ENCODE results near the gene CELF2. TPM values are rescaled to one million over a fixed set of nuclear protein-coding genes. Genes with fewer than 3 reads are reported as not detected.
A peak's percentile ranks its signal among the peaks of the same experiment; 100 is the strongest.

CELF2 gene
- total RNA-seq, 1 donor from 2014 or later: 67.5 TPM

DNA sequence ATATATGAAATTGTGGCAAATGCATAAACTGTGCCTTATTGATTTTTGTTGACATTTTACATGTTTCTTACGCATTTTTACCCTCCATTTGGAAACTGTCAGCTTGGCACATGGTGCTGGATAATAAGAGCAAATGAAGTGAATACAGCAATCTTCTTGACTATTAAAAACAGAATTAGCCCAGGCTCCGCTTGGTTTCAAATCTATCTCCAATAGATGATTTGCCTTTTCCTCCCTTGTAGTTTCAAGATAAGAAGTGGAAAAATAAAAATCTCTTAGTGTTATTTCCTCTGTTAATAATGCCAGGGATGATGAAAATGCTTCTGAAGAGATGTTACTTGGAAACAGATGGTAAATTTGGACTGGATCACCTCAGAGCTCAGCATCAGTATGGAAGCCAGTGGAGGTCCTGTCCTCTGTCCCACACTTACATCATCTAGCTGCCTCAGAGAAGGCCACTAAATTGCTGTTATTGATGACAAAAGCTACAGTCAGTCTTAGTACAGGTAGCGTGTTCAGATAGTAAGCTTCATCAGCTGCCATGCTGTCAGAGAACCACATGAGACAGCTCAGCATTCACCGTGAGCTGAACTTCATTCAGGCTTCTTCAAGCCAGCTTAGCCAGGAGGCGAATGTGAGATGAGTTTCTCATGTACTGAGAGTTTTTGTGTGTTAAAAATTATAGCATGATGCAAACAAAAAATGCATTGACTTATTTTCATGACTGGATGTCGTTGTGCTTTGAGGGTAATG is 246.8 kb downstream of the CELF2 start:
- intact Hi-C loops (cut with DNase I): loop anchor here (5.0 to 10.0 kb wide), 3 partner anchors 97 to 380 kb away; no protein-coding TSS in a partner anchor
- DNase-seq (ENCODE audit: low spot score): no peak

- intact Hi-C loops (cut with DNase I): loop anchor here (10.0 kb wide), 1 partner anchor 381 kb away; no protein-coding TSS in a partner anchor
These were observed 247.8 kb downstream of the CELF2 start for GRCh38 chr10:11265484-11265883.

DNA sequence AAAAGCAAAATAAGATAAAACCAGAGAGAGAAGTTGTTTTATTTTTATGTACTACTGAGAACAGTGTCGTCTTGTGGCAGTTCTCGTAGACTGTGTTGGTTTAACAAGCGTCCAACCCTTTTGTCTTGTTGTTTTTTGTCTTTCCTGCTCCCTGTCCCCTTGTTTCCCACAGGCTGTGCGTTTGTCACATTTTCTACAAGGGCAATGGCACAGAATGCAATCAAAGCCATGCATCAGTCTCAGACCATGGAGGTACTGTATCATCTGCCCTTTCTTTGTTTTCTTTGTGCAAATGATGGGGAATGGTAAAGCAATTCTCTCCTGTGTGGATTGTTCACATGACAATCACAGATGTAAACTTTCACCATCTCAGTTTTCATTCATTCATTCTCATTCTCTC is 248.8 kb downstream of the CELF2 start:
- intact Hi-C loops (cut with DNase I): loop anchor here (10.0 kb wide), 1 partner anchor 382 kb away; no protein-coding TSS in a partner anchor
- DNase-seq (ENCODE audit: low spot score): no peak

More at GRCh38 chr10:11265484-11265883, 247.8 kb downstream of the CELF2 start:
- no peak for DNase-seq (ENCODE audit: low spot score)

DNA sequence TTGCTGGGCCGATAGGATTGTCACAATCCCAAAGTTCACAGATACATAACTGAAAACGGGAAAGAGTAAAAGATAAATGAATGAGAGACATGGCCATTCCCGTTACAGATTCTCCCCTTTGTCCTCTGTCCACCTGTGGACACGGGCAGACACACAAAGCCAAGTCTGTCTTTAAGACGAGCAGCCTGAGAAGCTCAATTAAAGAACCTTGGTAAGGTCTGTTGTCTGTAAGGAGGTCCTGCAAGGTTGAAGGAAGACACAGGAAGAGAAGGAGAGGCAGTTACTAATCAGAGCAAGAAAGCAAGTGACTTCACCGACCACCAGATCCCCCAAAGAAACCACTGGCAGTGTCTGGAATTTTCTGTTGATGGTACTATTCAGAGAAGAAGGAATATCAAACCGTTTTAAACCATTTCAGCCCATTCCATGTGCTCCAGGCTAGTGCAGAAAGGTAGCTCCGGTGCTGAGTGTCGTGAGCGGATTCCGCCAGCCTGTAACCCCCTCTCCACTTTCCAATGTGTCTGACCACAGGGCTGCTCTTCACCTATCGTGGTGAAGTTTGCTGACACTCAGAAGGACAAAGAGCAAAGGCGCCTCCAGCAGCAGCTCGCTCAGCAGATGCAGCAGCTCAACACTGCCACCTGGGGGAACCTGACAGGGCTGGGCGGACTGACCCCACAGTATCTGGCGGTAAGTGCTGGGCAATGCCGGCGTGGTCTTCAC is 252.6 kb downstream of the CELF2 start:
- DNase-seq (ENCODE audit: low spot score): peak; percentile 88
- intact Hi-C loops (cut with DNase I): loop anchor here (5.0 to 10.0 kb wide), 2 partner anchors 308 to 1035 kb away; no protein-coding TSS in a partner anchor

- intact Hi-C loops (cut with DNase I): loop anchor here (5.0 to 10.0 kb wide), 2 partner anchors 309 to 1036 kb away; no protein-coding TSS in a partner anchor
- DNase-seq (ENCODE audit: low spot score): no peak
These were observed 253.1 kb downstream of the CELF2 start for GRCh38 chr10:11270858-11271179.

- intact Hi-C loops (cut with DNase I): loop anchor here (5.0 to 10.0 kb wide), 2 partner anchors 311 to 1038 kb away; no protein-coding TSS in a partner anchor
- DNase-seq (ENCODE audit: low spot score): no peak
These were observed 255.3 kb downstream of the CELF2 start for GRCh38 chr10:11272915-11273389.

DNA sequence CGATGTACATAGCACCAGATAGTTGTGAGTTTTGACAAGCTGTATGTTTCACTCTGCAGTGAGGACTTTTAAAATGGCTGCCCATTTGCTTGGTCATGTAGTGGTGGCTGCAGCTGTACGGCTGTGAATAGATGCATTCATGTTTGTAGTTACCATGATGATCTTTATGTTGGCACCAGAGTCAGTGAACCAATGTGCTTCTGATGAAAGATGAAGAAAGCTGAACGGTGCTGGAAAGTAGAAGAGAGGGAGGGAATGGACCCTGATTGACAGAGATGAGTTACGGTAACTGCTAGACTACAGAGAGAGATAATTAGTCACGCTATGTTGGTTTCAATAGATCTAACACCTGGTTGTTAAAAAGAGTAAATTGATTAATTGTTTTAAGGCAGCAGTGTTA is 256.8 kb downstream of the CELF2 start:
- DNase-seq (ENCODE audit: low spot score): no peak
- intact Hi-C loops (cut with DNase I): loop anchor here (5.0 to 10.0 kb wide), 2 partner anchors 312 to 1040 kb away; no protein-coding TSS in a partner anchor

GRCh38 chr10:11275651-11276050 is 258.0 kb downstream of the CELF2 start:
- no peak for DNase-seq (ENCODE audit: low spot score)
- intact Hi-C loops (cut with DNase I): loop anchor here (10.0 kb wide), 1 partner anchor 1041 kb away; no protein-coding TSS in a partner anchor

- no peak for DNase-seq (ENCODE audit: low spot score)
- intact Hi-C loops (cut with DNase I): loop anchor here (10.0 kb wide), 1 partner anchor 1042 kb away; no protein-coding TSS in a partner anchor
These were observed 258.8 kb downstream of the CELF2 start for GRCh38 chr10:11276449-11276990.

- intact Hi-C loops (cut with DNase I): loop anchor here (10.0 kb wide), 1 partner anchor 1045 kb away; no protein-coding TSS in a partner anchor
- no peak for DNase-seq (ENCODE audit: low spot score)
These were observed 261.6 kb downstream of the CELF2 start for GRCh38 chr10:11279314-11279713.

GRCh38 chr10:11280187-11280932 is 262.7 kb downstream of the CELF2 start:
- intact Hi-C loops (cut with DNase I): no loop called here
- no peak for DNase-seq (ENCODE audit: low spot score)

GRCh38 chr10:11282156-11282555 is 264.5 kb downstream of the CELF2 start:
- no peak for DNase-seq (ENCODE audit: low spot score)
- intact Hi-C loops (cut with DNase I): no loop called here

DNA sequence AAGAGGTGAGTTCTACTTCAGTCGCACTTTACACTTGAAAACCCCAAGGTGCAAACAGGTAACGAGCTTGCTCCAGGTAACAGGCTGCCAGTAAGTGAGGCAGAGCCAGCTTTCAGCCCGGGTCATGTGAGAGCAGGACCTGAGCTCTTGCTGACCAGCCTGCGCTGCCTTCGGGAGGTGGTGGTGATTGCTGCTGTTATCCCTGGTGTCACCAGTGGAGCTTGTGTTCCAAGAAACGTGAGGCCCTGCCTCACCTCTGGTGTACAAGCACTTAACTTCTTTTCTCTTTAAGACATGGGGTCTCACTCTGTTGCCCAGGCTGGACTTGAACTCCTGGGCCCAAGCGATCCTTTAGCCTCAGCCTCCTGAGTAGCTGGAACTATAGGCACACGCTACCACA is 265.0 kb downstream of the CELF2 start:
- intact Hi-C loops (cut with DNase I): no loop called here
- DNase-seq (ENCODE audit: low spot score): no peak

DNA sequence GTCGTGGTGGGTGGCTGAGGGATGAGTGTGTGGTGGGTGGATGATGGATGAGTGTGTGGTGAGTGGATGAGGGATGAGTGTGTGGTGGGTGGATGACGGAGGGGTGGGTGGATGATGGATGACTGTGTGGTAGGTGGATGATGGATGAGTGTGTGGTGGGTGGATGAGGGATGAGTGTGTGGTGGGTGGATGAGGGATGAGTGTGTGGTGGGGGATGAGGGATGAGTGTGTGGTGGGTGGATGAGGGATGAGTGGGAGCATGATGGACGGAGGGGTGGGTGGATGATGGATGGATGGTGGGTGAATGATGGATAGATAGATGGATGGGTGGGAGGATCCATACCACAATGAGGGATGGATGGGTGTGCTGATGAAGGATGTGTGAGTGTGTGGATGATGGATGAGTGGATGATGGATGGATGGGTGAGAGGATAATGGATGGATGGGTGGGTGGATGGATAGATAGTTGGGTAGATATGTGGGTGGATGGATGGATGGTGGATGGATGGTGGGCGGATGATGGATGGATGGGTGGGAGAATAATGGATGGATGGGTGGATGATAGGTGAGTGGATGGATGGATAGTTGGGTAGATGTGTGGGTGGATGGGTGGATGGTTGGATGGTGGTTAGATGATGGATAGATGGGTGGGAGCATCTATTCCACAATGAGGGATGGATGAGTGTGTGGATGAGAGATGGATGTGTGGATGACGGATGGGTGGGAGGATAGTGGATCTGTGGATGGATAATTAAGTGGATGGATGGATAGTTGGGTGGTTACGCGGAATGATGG is 266.8 kb downstream of the CELF2 start:
- intact Hi-C loops (cut with DNase I): no loop called here
- no peak for DNase-seq (ENCODE audit: low spot score)

DNA sequence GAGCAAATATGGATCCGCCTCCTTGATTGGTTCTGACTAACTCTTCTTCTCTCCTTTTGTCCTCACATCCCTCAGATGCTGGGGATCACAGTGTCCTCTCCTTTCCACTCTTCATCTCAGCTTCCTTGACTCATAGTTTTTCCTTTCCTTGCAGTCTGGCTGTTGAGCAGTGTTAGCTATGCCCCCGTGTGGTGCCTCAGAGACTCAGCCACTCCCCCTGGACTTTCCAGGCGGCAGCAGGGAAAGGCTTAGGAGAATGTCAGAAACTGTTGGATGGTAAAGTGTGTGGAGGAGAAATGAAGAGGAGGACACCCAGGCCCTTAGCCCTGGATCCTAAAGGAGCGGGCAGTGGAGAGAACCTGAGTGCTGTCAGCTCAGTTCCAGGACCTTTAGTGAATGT is 267.5 kb downstream of the CELF2 start:
- intact Hi-C loops (cut with DNase I): no loop called here
- no peak for DNase-seq (ENCODE audit: low spot score)

DNA sequence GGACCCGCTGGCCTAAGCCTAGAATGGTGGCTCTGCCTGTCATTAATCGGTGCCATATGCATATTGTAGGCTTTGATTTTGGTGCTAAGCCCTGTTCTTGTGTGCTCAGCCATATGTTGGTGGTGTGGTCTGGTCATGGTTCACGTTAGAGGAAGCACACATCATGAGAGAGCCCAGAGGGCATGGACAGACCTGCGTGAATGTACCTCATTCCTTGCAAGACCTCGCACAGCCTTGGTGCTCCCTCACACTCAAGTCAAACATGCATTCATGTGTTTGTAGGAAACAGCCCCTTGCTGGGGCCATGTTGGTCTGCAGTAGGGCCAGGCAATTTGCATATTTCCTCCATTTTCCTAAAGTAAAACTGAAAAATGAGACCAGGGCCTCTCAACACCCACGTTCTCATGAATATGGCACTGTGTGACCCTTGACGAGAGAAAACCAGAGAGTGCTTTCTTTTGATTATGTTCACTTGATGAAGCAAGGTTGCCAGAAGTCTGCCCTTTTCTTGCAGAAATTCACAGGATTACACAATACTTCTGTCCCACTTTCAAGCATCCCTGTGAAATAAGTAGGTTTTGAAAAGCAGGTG is 268.7 kb downstream of the CELF2 start:
- no peak for DNase-seq (ENCODE audit: low spot score)
- intact Hi-C loops (cut with DNase I): no loop called here

- intact Hi-C loops (cut with DNase I): no loop called here
- no peak for DNase-seq (ENCODE audit: low spot score)
These were observed 270.6 kb downstream of the CELF2 start for GRCh38 chr10:11288302-11288701.

Data from cardiac septum (tissue), 1 donor.